Choroid plexus epithelial cell (primary cell): ENCODE measurements around the gene WASHC4.

Experiments used
- DNase-seq: peaks from one replicate; pipeline ENCODE4 v3.0.0-alpha.2; 2010; ENCODE audit warnings: low read depth
- H3K4me3 ChIP-seq: 2 replicates; pipeline ENCODE4 v1.5.1; 2011; ENCODE audit warnings: low read depth, mild to moderate bottlenecking, control low read depth, low read length, moderate library complexity
- TF ChIP-seq, protein P1 (sequence below): conservative IDR thresholded peaks from 2 replicates; pipeline ENCODE4 v1.5.1; 2011; ENCODE audit warnings: low read depth, mild to moderate bottlenecking, control low read depth, inconsistent platforms, low read length, moderate library complexity

The WASHC4 gene, protein sequence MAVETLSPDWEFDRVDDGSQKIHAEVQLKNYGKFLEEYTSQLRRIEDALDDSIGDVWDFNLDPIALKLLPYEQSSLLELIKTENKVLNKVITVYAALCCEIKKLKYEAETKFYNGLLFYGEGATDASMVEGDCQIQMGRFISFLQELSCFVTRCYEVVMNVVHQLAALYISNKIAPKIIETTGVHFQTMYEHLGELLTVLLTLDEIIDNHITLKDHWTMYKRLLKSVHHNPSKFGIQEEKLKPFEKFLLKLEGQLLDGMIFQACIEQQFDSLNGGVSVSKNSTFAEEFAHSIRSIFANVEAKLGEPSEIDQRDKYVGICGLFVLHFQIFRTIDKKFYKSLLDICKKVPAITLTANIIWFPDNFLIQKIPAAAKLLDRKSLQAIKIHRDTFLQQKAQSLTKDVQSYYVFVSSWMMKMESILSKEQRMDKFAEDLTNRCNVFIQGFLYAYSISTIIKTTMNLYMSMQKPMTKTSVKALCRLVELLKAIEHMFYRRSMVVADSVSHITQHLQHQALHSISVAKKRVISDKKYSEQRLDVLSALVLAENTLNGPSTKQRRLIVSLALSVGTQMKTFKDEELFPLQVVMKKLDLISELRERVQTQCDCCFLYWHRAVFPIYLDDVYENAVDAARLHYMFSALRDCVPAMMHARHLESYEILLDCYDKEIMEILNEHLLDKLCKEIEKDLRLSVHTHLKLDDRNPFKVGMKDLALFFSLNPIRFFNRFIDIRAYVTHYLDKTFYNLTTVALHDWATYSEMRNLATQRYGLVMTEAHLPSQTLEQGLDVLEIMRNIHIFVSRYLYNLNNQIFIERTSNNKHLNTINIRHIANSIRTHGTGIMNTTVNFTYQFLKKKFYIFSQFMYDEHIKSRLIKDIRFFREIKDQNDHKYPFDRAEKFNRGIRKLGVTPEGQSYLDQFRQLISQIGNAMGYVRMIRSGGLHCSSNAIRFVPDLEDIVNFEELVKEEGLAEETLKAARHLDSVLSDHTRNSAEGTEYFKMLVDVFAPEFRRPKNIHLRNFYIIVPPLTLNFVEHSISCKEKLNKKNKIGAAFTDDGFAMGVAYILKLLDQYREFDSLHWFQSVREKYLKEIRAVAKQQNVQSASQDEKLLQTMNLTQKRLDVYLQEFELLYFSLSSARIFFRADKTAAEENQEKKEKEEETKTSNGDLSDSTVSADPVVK

DNA sequence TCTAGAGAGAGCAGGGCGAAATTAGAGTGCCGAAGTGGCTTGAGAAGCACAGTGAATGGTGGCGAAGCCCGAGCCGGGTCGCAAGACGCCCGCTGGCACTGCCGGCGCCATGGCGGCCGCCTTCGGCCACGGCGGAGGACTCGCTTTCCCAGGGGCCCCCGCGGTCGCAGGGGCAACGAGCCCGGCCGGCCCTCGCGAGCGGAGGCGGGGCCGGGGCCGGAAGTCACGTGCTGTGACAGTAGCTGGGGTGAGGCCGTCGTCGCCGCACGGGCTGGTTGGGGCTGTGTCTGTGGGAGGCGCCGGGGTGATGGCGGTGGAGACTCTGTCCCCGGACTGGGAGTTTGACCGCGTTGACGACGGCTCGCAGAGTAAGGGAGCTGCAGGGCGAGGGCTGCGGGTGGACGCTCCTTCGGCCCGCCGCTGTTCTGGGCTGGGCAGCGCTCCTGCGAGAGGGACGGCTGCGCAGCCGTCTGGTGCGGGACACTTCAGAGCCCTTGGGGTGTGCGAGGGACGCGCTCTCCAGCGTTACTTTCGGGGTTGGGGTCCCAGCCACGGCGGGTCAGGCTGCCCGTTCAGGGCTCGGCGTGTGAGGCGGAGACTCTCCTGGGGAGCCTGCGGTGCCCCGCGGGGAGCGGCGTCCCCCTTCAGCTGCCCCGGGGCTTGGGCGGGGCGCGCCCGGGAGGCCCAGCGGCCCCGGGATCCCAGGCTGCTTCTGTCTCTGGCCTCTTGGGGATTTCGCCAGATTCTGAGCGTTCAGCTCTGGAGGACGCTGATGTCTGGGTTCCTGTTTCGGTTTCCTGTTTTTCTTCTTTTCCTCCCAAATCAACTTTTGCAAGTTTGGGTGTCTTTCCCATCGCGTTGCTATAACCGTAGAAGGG lies at the start of gene WASHC4:
Gene WASHC4 (plus strand): TSS at position 238 of the 878 bp plus-strand sequence. CDS start 70 bp downstream, at position 308.
- DNase-seq = peak; percentile 90
- TF ChIP-seq, protein P1, sequence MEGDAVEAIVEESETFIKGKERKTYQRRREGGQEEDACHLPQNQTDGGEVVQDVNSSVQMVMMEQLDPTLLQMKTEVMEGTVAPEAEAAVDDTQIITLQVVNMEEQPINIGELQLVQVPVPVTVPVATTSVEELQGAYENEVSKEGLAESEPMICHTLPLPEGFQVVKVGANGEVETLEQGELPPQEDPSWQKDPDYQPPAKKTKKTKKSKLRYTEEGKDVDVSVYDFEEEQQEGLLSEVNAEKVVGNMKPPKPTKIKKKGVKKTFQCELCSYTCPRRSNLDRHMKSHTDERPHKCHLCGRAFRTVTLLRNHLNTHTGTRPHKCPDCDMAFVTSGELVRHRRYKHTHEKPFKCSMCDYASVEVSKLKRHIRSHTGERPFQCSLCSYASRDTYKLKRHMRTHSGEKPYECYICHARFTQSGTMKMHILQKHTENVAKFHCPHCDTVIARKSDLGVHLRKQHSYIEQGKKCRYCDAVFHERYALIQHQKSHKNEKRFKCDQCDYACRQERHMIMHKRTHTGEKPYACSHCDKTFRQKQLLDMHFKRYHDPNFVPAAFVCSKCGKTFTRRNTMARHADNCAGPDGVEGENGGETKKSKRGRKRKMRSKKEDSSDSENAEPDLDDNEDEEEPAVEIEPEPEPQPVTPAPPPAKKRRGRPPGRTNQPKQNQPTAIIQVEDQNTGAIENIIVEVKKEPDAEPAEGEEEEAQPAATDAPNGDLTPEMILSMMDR = no peak

DNA sequence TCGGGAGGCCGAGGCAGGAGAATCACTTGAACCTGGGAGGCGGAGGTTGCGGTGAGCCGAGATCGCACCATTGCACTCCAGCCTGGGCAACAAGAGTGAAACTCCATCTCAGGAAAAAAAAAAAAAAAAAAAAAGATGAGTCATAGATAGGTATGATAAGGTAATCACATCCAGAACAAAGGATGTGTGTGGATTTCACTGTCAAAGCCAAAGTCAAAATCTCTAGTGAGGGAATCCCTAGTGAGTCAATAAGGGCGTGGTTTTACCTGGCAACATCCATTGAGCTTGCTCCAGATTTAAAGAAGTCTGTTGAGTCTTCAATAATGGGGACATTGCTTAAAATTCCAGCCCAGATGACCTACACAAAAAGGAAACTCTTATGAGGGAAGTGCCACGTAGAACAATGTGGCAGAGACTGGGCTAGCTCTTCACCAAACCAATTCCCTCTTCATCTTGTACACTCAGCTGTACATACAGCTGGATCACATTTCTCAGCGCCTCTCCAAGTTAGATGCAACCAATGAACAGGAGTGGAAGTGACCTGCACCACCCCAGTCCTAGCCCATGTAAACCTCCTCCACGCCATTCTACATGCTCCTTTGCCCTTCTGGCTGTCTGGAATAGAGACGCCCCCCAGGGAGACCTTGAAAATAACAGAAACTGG lies 46.7 kb upstream of the WASHC4 start:
- TF ChIP-seq, protein P1 = no peak
- H3K4me3 ChIP-seq = no peak overlapping the region
- DNase-seq = no peak

More for the DNA sequence above, at the start of gene WASHC4:
- peak within 1 kb of the TSS; percentile 94 for H3K4me3 ChIP-seq

DNA sequence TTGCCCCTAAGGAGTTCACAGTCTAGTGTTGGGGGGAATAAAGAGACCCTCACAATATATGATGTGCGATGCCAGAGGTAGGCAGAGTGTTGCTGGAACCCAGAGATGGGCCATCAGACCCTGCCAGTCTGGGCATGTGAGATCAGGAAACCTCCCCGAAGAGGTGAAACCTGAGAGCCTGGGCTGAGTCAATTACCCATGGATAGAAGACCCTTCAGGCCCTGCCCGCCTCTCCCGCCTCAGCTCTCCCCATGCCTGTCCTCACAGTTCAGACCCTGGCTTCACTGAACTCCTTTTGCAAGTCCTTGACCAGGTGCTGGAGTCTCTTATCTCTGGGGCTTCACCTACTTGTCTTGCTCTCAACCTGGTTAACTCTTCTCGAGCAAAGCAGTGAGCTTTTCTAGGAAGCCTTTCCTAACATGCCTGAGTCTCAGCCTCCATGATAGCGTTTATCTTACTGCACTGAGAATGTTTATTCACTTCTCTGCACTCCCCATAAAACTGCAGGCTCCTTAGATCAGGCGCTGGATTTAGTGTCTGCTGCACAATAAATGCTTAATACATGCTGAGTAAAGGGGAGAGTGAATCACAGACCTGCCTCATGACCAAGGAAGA lies 42.9 kb upstream of the WASHC4 start:
- DNase-seq = no peak
- TF ChIP-seq, protein P1 = no peak
- H3K4me3 ChIP-seq = no peak overlapping the region

DNA sequence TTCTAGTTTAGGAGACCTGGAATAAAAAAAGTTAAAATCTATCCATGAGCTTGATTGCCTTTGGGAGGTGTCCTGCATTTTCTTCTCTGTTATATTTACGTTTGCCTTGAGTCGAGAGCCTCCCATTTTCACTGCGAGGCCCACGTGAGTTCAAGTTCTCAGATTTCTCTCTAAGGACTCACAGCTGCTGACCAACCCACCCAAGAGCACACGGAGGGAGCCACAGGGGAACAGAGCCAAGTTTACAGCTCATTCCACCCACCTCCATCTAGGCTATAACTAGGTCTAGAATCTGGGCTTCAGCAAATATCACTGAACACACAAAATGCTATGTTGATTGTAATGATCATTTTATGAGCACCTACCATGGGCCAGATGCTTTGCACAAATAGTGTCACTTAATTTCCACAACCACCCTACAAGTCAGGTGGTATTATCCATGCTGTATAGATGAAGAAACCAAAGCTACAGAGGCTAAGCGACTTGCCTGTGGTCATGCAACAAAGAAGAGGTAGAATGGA lies 40.0 kb upstream of the WASHC4 start:
- peak; percentile 85 for DNase-seq
- H3K4me3 ChIP-seq = no peak overlapping the region
- TF ChIP-seq, protein P1 = no peak

DNA sequence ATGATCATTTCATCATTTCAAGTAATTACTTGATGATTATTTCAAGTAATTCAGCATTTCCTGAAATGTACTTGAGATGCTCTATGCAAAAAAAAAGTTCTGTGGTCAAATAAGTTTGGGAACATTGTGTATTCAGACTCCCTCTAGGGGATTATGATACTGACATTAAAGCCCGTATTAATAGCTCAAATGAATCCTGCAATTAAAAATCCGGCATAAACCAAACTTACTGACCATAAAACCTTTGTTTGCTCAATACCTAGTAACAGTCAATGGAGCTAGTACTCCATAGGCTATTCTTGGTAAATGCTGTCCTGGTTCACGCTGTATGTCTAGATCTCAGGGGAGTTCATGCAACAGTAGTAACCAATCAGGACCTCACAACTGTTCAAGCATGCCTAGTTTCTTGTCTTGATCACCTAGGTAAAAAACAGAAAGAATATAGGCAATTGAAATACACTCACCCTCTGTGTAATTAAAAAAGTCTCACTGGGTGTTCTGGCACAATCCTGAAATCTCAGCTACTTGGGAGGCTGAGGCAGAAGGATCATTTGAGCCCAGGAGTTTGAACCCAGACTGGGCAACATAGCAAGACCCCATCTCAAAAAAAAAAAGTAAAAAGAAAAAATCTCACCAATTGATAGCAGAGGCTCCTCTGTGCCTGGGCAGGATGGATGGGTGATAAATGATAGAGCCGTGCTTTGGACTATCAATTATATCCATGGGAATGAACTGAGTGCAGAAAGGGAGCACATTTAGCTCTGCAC lies 37.4 kb upstream of the WASHC4 start:
- TF ChIP-seq, protein P1 = no peak
- no peak for DNase-seq
- no peak overlapping the region for H3K4me3 ChIP-seq
